Fibroblast of villous mesenchyme (primary cell): ENCODE results near the gene GALNTL6. TPM values are rescaled to one million over a fixed set of nuclear protein-coding genes. Genes with fewer than 3 reads are reported as not detected.

Experiments used
- DNase-seq: peaks from one replicate; pipeline ENCODE4 v3.0.0-alpha.2; 2010; ENCODE audit warnings: low read depth
- H3K4me3 ChIP-seq: 2 replicates; pipeline ENCODE4 v1.5.1; 2011; ENCODE audit warnings: low read depth, mild to moderate bottlenecking, low read length
- total RNA-seq: library from RNA; depleted of rRNA; stranded (reverse); fragments of >200 nt; gene quantifications from 2 replicates; pipeline ENCODE4 v1.2.3, GENCODE V29; 2012
- TF ChIP-seq, protein P1 (sequence below): IDR thresholded peaks from 2 replicates; pipeline ENCODE4 v1.5.1; 2012; ENCODE audit warnings: low read depth, mild to moderate bottlenecking, low read length; ENCODE audit not compliant: insufficient read depth

The GALNTL6 gene
- total RNA-seq, 1 donor: not detected

DNA sequence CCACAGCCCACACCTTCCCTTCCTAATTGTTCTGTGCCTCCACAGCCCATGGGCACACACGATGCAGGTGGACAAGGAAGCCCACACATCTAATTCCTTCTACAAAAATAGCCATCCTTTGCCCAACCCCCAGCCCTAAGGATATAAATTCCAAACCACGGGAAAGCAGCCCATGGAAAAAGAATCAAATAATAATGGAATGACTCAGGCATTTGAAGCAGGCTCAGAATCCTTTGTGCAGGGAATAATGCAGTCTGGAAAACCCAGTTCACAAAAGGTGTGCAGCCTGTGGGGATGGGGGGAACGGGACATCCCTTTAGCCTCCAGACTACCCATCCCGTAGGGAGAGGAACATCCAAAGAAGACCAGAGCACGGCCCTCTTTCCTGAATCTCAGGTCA is 1013.1 kb downstream of the GALNTL6 start:
- H3K4me3 ChIP-seq: no peak overlapping the region
- TF ChIP-seq, protein P1, sequence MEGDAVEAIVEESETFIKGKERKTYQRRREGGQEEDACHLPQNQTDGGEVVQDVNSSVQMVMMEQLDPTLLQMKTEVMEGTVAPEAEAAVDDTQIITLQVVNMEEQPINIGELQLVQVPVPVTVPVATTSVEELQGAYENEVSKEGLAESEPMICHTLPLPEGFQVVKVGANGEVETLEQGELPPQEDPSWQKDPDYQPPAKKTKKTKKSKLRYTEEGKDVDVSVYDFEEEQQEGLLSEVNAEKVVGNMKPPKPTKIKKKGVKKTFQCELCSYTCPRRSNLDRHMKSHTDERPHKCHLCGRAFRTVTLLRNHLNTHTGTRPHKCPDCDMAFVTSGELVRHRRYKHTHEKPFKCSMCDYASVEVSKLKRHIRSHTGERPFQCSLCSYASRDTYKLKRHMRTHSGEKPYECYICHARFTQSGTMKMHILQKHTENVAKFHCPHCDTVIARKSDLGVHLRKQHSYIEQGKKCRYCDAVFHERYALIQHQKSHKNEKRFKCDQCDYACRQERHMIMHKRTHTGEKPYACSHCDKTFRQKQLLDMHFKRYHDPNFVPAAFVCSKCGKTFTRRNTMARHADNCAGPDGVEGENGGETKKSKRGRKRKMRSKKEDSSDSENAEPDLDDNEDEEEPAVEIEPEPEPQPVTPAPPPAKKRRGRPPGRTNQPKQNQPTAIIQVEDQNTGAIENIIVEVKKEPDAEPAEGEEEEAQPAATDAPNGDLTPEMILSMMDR: no peak
- no peak for DNase-seq

DNA sequence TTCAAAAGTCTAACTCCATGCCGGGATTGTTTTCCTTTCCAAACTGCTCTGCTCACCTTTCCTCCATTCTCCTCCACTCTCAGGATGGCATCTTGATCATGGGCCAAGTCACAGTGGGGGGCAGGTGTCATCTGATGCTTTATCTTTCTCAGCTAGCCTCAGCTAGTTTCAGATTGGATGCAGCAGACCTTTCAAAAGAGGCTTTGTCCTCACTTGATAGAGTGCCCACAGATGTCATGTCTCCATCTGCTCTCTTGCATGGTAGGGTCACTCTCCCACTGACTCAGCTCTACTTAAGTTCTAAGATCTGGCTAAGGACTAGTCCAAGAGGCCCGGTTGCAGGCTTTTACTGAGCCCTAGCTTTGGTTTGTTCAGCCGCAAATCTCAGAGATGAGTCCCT is 1013.7 kb downstream of the GALNTL6 start:
- no peak for DNase-seq
- TF ChIP-seq, protein P1: no peak
- H3K4me3 ChIP-seq: no peak overlapping the region

DNA sequence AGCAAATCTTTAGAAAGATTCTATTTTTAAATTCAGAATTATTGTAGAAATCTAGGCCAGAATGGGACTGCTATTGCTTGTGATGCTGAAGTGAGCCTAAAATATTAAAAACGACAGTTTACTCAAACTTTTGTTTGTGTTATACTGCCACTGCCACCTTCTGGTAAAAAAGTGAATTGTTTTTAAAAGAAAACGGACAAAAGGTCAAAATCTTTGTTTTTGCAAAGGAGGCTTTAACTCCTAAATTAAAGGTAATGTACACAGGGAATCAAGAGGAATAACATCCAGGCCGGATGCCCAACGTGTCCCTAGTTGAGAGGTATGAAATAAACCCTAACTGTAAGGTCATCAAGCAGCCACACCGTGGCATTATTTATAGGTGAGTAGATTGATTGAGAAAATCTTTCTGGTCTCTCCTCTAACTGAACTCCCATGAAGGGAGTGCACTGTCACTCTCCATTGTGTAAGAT is 1017.1 kb downstream of the GALNTL6 start:
- DNase-seq: peak; percentile 10

DNA sequence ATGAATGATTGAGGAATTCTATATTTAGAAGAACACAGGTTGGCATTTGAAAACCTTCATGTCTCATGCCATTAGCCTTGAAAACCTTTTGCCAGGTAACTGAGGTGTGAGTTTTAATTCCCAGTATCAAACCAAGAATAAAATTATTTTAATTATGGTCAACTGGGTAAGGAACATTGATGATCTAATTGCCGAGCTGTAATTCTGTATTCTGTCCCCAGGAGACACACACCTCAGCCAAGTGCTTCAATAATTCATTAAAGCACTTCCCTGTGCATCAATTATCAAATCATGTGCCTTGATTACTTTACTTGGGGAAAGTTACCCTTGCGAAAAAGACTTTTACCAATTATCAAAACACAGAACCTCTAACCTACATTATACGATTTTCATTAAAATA is 1023.5 kb downstream of the GALNTL6 start:
- no peak for DNase-seq
- H3K4me3 ChIP-seq: no peak overlapping the region
- TF ChIP-seq, protein P1: no peak

More for the DNA sequence above, 1017.1 kb downstream of the GALNTL6 start:
- no peak overlapping the region for H3K4me3 ChIP-seq
- TF ChIP-seq, protein P1: peak; percentile 47

DNA sequence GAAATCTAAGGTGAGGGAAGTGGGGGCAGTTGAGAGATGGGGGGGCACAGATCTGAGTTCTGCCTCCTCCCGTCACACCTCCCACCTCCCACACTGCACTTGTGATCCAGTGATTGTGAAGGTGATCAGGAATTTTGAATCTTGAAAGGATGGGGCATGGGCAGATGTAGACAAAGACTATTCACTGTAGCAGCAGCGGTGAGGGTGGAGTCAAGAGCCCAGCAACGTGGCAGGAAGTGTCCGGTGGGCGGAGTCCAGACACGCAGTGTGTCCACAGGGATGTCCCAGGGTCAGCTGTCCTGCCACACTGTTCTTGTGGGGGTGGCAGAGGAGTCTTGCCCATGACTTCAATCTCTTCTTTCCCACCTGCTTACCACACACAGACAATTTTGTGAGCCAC is 1024.9 kb downstream of the GALNTL6 start:
- DNase-seq: no peak
- no peak overlapping the region for H3K4me3 ChIP-seq
- TF ChIP-seq, protein P1: no peak

DNA sequence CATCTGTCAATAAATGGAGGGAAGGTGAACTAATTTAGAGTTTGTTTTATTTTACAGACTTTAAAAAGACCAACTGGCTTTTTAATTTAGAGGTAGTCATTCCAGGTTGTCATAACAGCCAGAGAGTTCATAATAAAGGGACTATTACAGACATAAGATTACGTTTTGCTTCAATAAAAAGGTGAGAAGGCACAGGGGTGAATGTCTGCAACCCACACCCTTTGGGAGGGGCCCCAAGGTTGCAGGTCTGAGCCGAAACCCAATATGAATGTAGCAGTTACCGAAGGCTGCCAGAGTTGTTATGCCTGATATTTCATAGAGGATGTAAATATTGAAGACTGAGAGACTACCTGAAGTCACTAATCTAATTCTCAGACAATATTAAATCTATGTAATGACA is 1025.7 kb downstream of the GALNTL6 start:
- TF ChIP-seq, protein P1: no peak
- DNase-seq: no peak
- no peak overlapping the region for H3K4me3 ChIP-seq

DNA sequence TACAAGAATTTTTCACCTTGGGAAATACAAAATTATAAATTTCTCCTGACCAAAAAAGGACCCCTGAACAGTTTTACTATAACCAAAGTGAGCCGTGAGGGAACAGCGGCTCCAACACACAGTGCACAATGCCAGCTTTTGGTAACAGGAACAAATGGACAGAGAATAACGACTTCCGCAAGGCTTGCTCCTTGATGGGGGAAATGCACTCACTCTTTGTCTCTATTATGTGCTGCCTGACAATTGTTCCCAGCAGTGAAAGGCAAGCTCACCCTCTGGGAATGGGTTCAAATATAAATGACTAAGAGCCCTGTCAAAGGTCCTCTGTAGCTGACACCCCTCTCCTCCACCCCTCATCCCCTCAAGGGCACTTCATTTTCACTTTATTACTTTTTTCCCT is 1029.6 kb downstream of the GALNTL6 start:
- TF ChIP-seq, protein P1: no peak
- DNase-seq: no peak
- no peak overlapping the region for H3K4me3 ChIP-seq
